Non-pigmented ciliary epithelial cell (primary cell): ENCODE measurements around the gene GLRX3.
"Not testable (repeated sequence)": the region's sequence is repeated elsewhere in the genome, so short reads cannot be mapped to it uniquely, and the experiment has no call there.

Experiments
- DNase-seq: peaks from one replicate; pipeline ENCODE4 v3.0.0-alpha.2; 2010; ENCODE audit warnings: low read depth

GLRX3 gene

GRCh38 chr10:130136226-130137089, at the start of gene GLRX3:
Gene GLRX3 (plus strand): TSS chr10:130136391. CDS start chr10:130136421, 30 bp downstream.
- DNase-seq: no peak

GRCh38 chr10:130090565-130090964, 45.6 kb upstream of the GLRX3 start:
- not testable (repeated sequence) for DNase-seq

- DNase-seq: no peak
These were observed 36.8 kb upstream of the GLRX3 start for GRCh38 chr10:130099344-130099743.

GRCh38 chr10:130105724-130106123, 30.5 kb upstream of the GLRX3 start:
- no peak for DNase-seq

GRCh38 chr10:130108146-130108545, 28.0 kb upstream of the GLRX3 start:
- DNase-seq: not testable (repeated sequence)

GRCh38 chr10:130108934-130109604, 27.1 kb upstream of the GLRX3 start:
- DNase-seq: no peak

GRCh38 chr10:130109796-130110245, 26.4 kb upstream of the GLRX3 start:
- DNase-seq: peak; percentile 56

GRCh38 chr10:130110246-130111112, 25.7 kb upstream of the GLRX3 start, which contains the start of gene C10orf143:
Gene C10orf143 (minus strand): TSS chr10:130110830. CDS start chr10:130110772, 58 bp downstream.
- peak; percentile 84 for DNase-seq

GRCh38 chr10:130111113-130111851, 24.9 kb upstream of the GLRX3 start:
- peak; percentile 94 for DNase-seq

GRCh38 chr10:130111852-130112180, 24.4 kb upstream of the GLRX3 start:
- no peak for DNase-seq

- DNase-seq: no peak
These were observed 23.4 kb upstream of the GLRX3 start for GRCh38 chr10:130112821-130113220.

- not testable (repeated sequence) for DNase-seq
These were observed 19.2 kb upstream of the GLRX3 start for GRCh38 chr10:130116942-130117341.

- DNase-seq: not testable (repeated sequence)
These were observed 18.7 kb upstream of the GLRX3 start for GRCh38 chr10:130117535-130117934.

GRCh38 chr10:130121486-130122079, 14.6 kb upstream of the GLRX3 start:
- no peak for DNase-seq

- no peak for DNase-seq
These were observed 8.7 kb upstream of the GLRX3 start for GRCh38 chr10:130127364-130128061.

GRCh38 chr10:130128062-130128781, 8.0 kb upstream of the GLRX3 start:
- DNase-seq: no peak

GRCh38 chr10:130128922-130129321, 7.3 kb upstream of the GLRX3 start:
- no peak for DNase-seq

- no peak for DNase-seq
These were observed 440 bp upstream of the GLRX3 start for GRCh38 chr10:130135676-130136225.

- peak; percentile 10 for DNase-seq
These were observed 878 bp downstream of the GLRX3 start for GRCh38 chr10:130137090-130137448.
